Measurements from ENCODE around the gene LHFPL3.

LHFPL3 gene

DNA sequence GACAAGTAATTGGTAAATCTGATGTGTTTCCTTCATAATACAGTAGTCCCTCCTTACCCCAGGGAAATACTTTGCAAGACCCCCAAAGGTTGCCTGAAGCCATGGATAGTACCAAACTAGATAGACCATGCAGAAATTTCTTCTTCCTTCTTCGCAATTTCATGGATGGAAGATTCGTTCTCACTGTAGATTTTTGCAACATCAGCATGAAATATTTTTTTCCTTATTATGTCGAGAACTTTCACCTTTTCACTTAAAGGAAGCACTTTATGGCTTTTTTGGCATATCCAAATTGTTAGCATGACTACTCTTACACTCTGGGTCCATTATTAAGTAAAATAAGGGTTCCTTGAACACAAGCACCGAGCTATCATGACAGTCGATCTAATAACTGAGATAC is 333.2 kb downstream of the LHFPL3 start:
- Histone ChIP-seq H2BK15ac (replicated peaks; ENCODE audit: low read depth) (no peak overlapping the region), H2BK5ac (ENCODE audit: low read length) (no peak overlapping the region), H3K4me3 (ENCODE audit: low read length) (no peak overlapping the region), H3K79me1 (ENCODE audit: low read length) (no peaks in the 10 kb centered on the region), H3K79me2 (ENCODE audit: control insufficient read depth, insufficient read depth, low read length) (no peaks in the 10 kb centered on the region), H3K4me1 (ENCODE audit: control insufficient read depth, low read depth, low read length) (no peaks in the 10 kb centered on the region), H4K8ac (ENCODE audit: low read depth, low read length) (no peak overlapping the region), H3K9ac (ENCODE audit: low read length) (no peak overlapping the region), H3K4ac (ENCODE audit: low read depth, low read length) (no peak overlapping the region), H3K56ac (ENCODE audit: low read length) (no peak overlapping the region), H2AK5ac (ENCODE audit: low read length) (no peak overlapping the region), H4K5ac (ENCODE audit: low read length) (no peak overlapping the region), H3K27ac (ENCODE audit: low read depth, low read length) (no peak overlapping the region), H3K36me3 (ENCODE audit: control insufficient read depth, insufficient read depth, low read length) (no peaks in the 10 kb centered on the region), H3K27me3 (ENCODE audit: insufficient read depth, low read length, poor library complexity) (no peaks in the 10 kb centered on the region), H3K18ac (ENCODE audit: low read length) (no peak overlapping the region), H2BK120ac (ENCODE audit: low read depth, low read length) (no peak overlapping the region), H3K23ac (ENCODE audit: low read length) (no peak overlapping the region), H3K4me2 (ENCODE audit: low read length) (no peak overlapping the region)
- no CpG with 5 or more reads among the region's 5 CpGs for WGBS (ENCODE audit: extremely low coverage, insufficient coverage, low lambda C conversion rate)
- DNase-seq: no peak

DNA sequence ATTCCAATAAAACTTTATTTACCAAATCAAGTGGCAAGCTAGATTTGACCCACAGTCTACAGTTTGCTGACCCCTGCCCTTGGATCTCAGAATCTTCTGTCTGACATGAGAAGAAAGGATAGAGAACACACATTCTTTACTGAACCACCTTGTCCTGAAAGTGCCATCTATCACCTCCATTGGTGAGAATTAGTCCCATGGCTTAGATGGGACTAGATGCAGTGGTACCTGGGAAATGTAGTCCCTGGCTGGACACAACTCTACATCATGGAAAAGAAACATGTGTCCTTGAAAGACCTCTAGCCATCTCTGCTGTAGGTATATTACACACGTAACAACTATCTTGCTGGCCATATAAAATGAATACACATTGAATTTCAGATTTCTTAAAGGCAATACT is 336.2 kb downstream of the LHFPL3 start:
- DNase-seq: peak; percentile 39

DNA sequence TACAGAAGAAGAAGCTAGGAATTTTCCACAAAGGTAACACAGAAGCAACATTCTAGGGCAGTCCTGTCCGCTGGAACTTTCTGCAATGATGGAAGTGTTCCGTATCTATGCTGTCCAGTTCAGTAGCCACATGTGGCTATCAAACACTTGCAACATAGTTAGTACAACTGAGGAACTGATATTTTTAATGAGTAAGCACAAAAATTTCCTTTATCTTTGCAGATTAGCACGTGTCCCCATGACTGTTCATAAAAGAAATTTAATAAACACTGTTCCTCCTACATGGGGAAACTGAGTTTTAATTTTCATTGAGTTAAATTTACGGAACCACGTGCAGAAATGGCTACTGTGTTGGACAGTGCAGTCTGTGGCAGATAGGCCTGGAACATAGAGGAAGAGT is 349.2 kb downstream of the LHFPL3 start:
- Histone ChIP-seq H3K36me3 (ENCODE audit: control insufficient read depth, insufficient read depth, low read length) (no peaks in the 10 kb centered on the region), H3K56ac (ENCODE audit: low read length) (no peak overlapping the region), H3K4me1 (ENCODE audit: control insufficient read depth, low read depth, low read length) (no peaks in the 10 kb centered on the region), H4K5ac (ENCODE audit: low read length) (no peak overlapping the region), H3K4me3 (ENCODE audit: low read length) (no peak overlapping the region), H3K79me1 (ENCODE audit: low read length) (no peaks in the 10 kb centered on the region), H3K9ac (ENCODE audit: low read length) (no peak overlapping the region), H3K18ac (ENCODE audit: low read length) (no peak overlapping the region), H3K4me2 (ENCODE audit: low read length) (no peak overlapping the region), H2BK5ac (ENCODE audit: low read length) (no peak overlapping the region), H4K8ac (ENCODE audit: low read depth, low read length) (no peak overlapping the region), H3K23ac (ENCODE audit: low read length) (no peak overlapping the region), H2BK15ac (replicated peaks; ENCODE audit: low read depth) (no peak overlapping the region), H2BK120ac (ENCODE audit: low read depth, low read length) (no peak overlapping the region), H3K4ac (ENCODE audit: low read depth, low read length) (no peak overlapping the region), H3K27ac (ENCODE audit: low read depth, low read length) (no peak overlapping the region), H3K27me3 (ENCODE audit: insufficient read depth, low read length, poor library complexity) (no peaks in the 10 kb centered on the region), H3K79me2 (ENCODE audit: control insufficient read depth, insufficient read depth, low read length) (no peaks in the 10 kb centered on the region), H2AK5ac (ENCODE audit: low read length) (no peak overlapping the region)
- WGBS (ENCODE audit: extremely low coverage, insufficient coverage, low lambda C conversion rate): no CpG with 5 or more reads among the region's 5 CpGs
- DNase-seq: no peak

More for the DNA sequence above, 336.2 kb downstream of the LHFPL3 start:
- H3K79me1 ChIP-seq (ENCODE audit: low read length): no peaks in the 10 kb centered on the region
- H3K23ac ChIP-seq (ENCODE audit: low read length): no peak overlapping the region
- no peak overlapping the region for H3K4me3 ChIP-seq (ENCODE audit: low read length)
- no peaks in the 10 kb centered on the region for H3K4me1 ChIP-seq (ENCODE audit: control insufficient read depth, low read depth, low read length)
- no peak overlapping the region for H4K8ac ChIP-seq (ENCODE audit: low read depth, low read length)
- H3K4ac ChIP-seq (ENCODE audit: low read depth, low read length): no peak overlapping the region
- H2BK5ac ChIP-seq (ENCODE audit: low read length): no peak overlapping the region
- H2BK15ac ChIP-seq (replicated peaks; ENCODE audit: low read depth): no peak overlapping the region
- no peaks in the 10 kb centered on the region for H3K79me2 ChIP-seq (ENCODE audit: control insufficient read depth, insufficient read depth, low read length)
- no peak overlapping the region for H3K56ac ChIP-seq (ENCODE audit: low read length)
- H3K18ac ChIP-seq (ENCODE audit: low read length): no peak overlapping the region
- no peak overlapping the region for H3K4me2 ChIP-seq (ENCODE audit: low read length)
- H2BK120ac ChIP-seq (ENCODE audit: low read depth, low read length): no peak overlapping the region
- no peak overlapping the region for H3K9ac ChIP-seq (ENCODE audit: low read length)
- no peak overlapping the region for H3K27ac ChIP-seq (ENCODE audit: low read depth, low read length)
- H3K27me3 ChIP-seq (ENCODE audit: insufficient read depth, low read length, poor library complexity): no peaks in the 10 kb centered on the region
- no peak overlapping the region for H4K5ac ChIP-seq (ENCODE audit: low read length)
- H2AK5ac ChIP-seq (ENCODE audit: low read length): no peak overlapping the region
- no peaks in the 10 kb centered on the region for H3K36me3 ChIP-seq (ENCODE audit: control insufficient read depth, insufficient read depth, low read length)
- WGBS (ENCODE audit: extremely low coverage, insufficient coverage, low lambda C conversion rate): no CpG with 5 or more reads among the region's 1 CpG

DNA sequence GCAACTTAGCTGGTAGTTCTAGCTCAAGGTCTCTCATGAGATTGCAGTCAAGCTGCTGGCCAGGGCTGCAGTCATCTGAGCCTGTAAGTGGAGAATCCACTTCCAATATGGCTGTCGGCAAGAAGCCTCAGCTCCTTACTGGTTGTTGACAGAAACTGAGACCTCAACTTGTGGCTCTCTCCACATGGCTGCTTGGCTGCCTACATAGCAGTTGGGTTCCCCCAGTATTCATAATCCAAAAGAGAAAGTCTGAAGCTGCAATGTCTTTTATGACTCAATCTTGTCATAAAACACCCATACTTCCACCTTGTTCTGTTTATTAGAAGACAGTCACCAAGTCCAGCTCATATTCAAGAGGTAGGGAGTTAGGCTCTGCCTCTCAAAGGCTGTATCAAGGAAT is 350.7 kb downstream of the LHFPL3 start:
- Histone ChIP-seq H3K4me2 (ENCODE audit: low read length) (no peak overlapping the region), H2AK5ac (ENCODE audit: low read length) (no peak overlapping the region), H2BK120ac (ENCODE audit: low read depth, low read length) (no peak overlapping the region), H3K36me3 (ENCODE audit: control insufficient read depth, insufficient read depth, low read length) (no peaks in the 10 kb centered on the region), H4K8ac (ENCODE audit: low read depth, low read length) (no peak overlapping the region), H3K56ac (ENCODE audit: low read length) (no peak overlapping the region), H3K4me3 (ENCODE audit: low read length) (no peak overlapping the region), H3K79me2 (ENCODE audit: control insufficient read depth, insufficient read depth, low read length) (no peaks in the 10 kb centered on the region), H3K23ac (ENCODE audit: low read length) (no peak overlapping the region), H3K27ac (ENCODE audit: low read depth, low read length) (no peak overlapping the region), H4K5ac (ENCODE audit: low read length) (no peak overlapping the region), H2BK15ac (replicated peaks; ENCODE audit: low read depth) (no peak overlapping the region), H3K27me3 (ENCODE audit: insufficient read depth, low read length, poor library complexity) (no peaks in the 10 kb centered on the region), H3K18ac (ENCODE audit: low read length) (no peak overlapping the region), H3K79me1 (ENCODE audit: low read length) (no peaks in the 10 kb centered on the region), H3K4ac (ENCODE audit: low read depth, low read length) (no peak overlapping the region), H3K4me1 (ENCODE audit: control insufficient read depth, low read depth, low read length) (no peaks in the 10 kb centered on the region), H2BK5ac (ENCODE audit: low read length) (no peak overlapping the region), H3K9ac (ENCODE audit: low read length) (no peak overlapping the region)
- no peak for DNase-seq
- no CpG with 5 or more reads among the region's 1 CpG for WGBS (ENCODE audit: extremely low coverage, insufficient coverage, low lambda C conversion rate)

GRCh38 chr7:104686286-104686685 is 357.9 kb downstream of the LHFPL3 start:
- H2AK5ac ChIP-seq (ENCODE audit: low read length): no peak overlapping the region
- H3K4me1 ChIP-seq (ENCODE audit: control insufficient read depth, low read depth, low read length): no peaks in the 10 kb centered on the region
- no CpG with 5 or more reads among the region's 1 CpG for WGBS (ENCODE audit: extremely low coverage, insufficient coverage, low lambda C conversion rate)
- H4K8ac ChIP-seq (ENCODE audit: low read depth, low read length): no peak overlapping the region
- H2BK15ac ChIP-seq (replicated peaks; ENCODE audit: low read depth): no peak overlapping the region
- H3K4ac ChIP-seq (ENCODE audit: low read depth, low read length): no peak overlapping the region
- no peak overlapping the region for H2BK5ac ChIP-seq (ENCODE audit: low read length)
- H3K27ac ChIP-seq (ENCODE audit: low read depth, low read length): no peak overlapping the region
- no peaks in the 10 kb centered on the region for H3K79me2 ChIP-seq (ENCODE audit: control insufficient read depth, insufficient read depth, low read length)
- no peak overlapping the region for H3K56ac ChIP-seq (ENCODE audit: low read length)
- no peak overlapping the region for H3K23ac ChIP-seq (ENCODE audit: low read length)
- H4K5ac ChIP-seq (ENCODE audit: low read length): no peak overlapping the region
- no peaks in the 10 kb centered on the region for H3K36me3 ChIP-seq (ENCODE audit: control insufficient read depth, insufficient read depth, low read length)
- H3K4me3 ChIP-seq (ENCODE audit: low read length): no peak overlapping the region
- no peak overlapping the region for H2BK120ac ChIP-seq (ENCODE audit: low read depth, low read length)
- H3K9ac ChIP-seq (ENCODE audit: low read length): no peak overlapping the region
- no peaks in the 10 kb centered on the region for H3K79me1 ChIP-seq (ENCODE audit: low read length)
- H3K18ac ChIP-seq (ENCODE audit: low read length): no peak overlapping the region
- no peaks in the 10 kb centered on the region for H3K27me3 ChIP-seq (ENCODE audit: insufficient read depth, low read length, poor library complexity)
- DNase-seq: no peak
- no peak overlapping the region for H3K4me2 ChIP-seq (ENCODE audit: low read length)

GRCh38 chr7:104694710-104695109 is 366.3 kb downstream of the LHFPL3 start:
- no peak overlapping the region for H2BK5ac ChIP-seq (ENCODE audit: low read length)
- H4K8ac ChIP-seq (ENCODE audit: low read depth, low read length): no peak overlapping the region
- no peak overlapping the region for H3K4ac ChIP-seq (ENCODE audit: low read depth, low read length)
- no peak overlapping the region for H3K9ac ChIP-seq (ENCODE audit: low read length)
- no peaks in the 10 kb centered on the region for H3K27me3 ChIP-seq (ENCODE audit: insufficient read depth, low read length, poor library complexity)
- no peaks in the 10 kb centered on the region for H3K36me3 ChIP-seq (ENCODE audit: control insufficient read depth, insufficient read depth, low read length)
- H2BK120ac ChIP-seq (ENCODE audit: low read depth, low read length): no peak overlapping the region
- no CpG with 5 or more reads among the region's 2 CpGs for WGBS (ENCODE audit: extremely low coverage, insufficient coverage, low lambda C conversion rate)
- H4K5ac ChIP-seq (ENCODE audit: low read length): no peak overlapping the region
- no peak overlapping the region for H2BK15ac ChIP-seq (replicated peaks; ENCODE audit: low read depth)
- H3K79me2 ChIP-seq (ENCODE audit: control insufficient read depth, insufficient read depth, low read length): no peaks in the 10 kb centered on the region
- no peak overlapping the region for H2AK5ac ChIP-seq (ENCODE audit: low read length)
- no peak overlapping the region for H3K56ac ChIP-seq (ENCODE audit: low read length)
- no peak for DNase-seq
- H3K4me3 ChIP-seq (ENCODE audit: low read length): no peak overlapping the region
- no peak overlapping the region for H3K4me2 ChIP-seq (ENCODE audit: low read length)
- H3K27ac ChIP-seq (ENCODE audit: low read depth, low read length): no peak overlapping the region
- H3K18ac ChIP-seq (ENCODE audit: low read length): no peak overlapping the region
- H3K23ac ChIP-seq (ENCODE audit: low read length): no peak overlapping the region
- no peaks in the 10 kb centered on the region for H3K79me1 ChIP-seq (ENCODE audit: low read length)
- H3K4me1 ChIP-seq (ENCODE audit: control insufficient read depth, low read depth, low read length): no peaks in the 10 kb centered on the region
